Activated CD4-positive, alpha-beta T cell treated with anti-CD3 and anti-CD28 coated beads, Interleukin-2, Interleukin-4, amounts not matched to agents 100 ng/mL and 50 ng/mL, durations not matched to agents 16 hours and 8 hours (primary cell): ENCODE results near the gene CLDN4.

Experiments
- DNase-seq: peaks from one replicate; pipeline ENCODE4 v3.0.0-alpha.2; 2020; ENCODE audit warnings: low spot score

CLDN4 gene

GRCh38 chr7:73872056-73872908 lies 41.5 kb downstream of the CLDN4 start:
- DNase-seq, result no peak

GRCh38 chr7:73876361-73876760 lies 45.6 kb downstream of the CLDN4 start:
- DNase-seq, result no peak

- no peak for DNase-seq
Observed at GRCh38 chr7:73876973-73877372, 46.2 kb downstream of the CLDN4 start.

- DNase-seq, result no peak
Observed at GRCh38 chr7:73879977-73880681, 49.3 kb downstream of the CLDN4 start.

GRCh38 chr7:73880755-73881328 lies 50.0 kb downstream of the CLDN4 start:
- DNase-seq, result no peak

GRCh38 chr7:73881352-73882046 lies 50.7 kb downstream of the CLDN4 start:
- no peak for DNase-seq

- DNase-seq, result no peak
Observed at GRCh38 chr7:73882047-73882402, 51.2 kb downstream of the CLDN4 start.
